SK-N-SH (cell line): ENCODE measurements around the gene MEG3.

Source experiments
- CTCF ChIP-seq: fragments of 200-600 bp; sonication (generic); IDR thresholded peaks from 2 replicates; pipeline ENCODE4 v1.6.1; 2017; ENCODE audit warnings: antibody characterized with exemption, mild to moderate bottlenecking, moderate library complexity
- EP300 ChIP-seq, 2 experiments: IDR thresholded peaks; 2 replicates each; pipeline versions ENCODE4 v1.4.0 to v1.6.1; 2012; ENCODE audit warnings: borderline replicate concordance in 1 of 2, low read depth in 1 of 2, low read length in 1 of 2
- FOXJ3 ChIP-seq: sonication (generic); formaldehyde crosslinking; IDR thresholded peaks from 2 replicates; pipeline ENCODE4 v1.5.1; 2020; ENCODE audit warnings: mild to moderate bottlenecking, missing genetic modification reagents
- GABPA ChIP-seq: IDR thresholded peaks from 2 replicates; pipeline ENCODE4 v1.4.0; 2012; ENCODE audit warnings: low read depth, mild to moderate bottlenecking
- NRF1 ChIP-seq: IDR thresholded peaks from 2 replicates; pipeline ENCODE4 v1.6.1; 2012; ENCODE audit warnings: low read depth, mild to moderate bottlenecking, low read length
- PBX3 ChIP-seq: IDR thresholded peaks from 2 replicates; pipeline ENCODE4; 2012
- POLR2AphosphoS5 ChIP-seq: IDR thresholded peaks from 2 replicates; pipeline ENCODE4 v1.6.1; 2012; ENCODE audit warnings: low read depth, low read length
- REST ChIP-seq: IDR thresholded peaks from 2 replicates; pipeline ENCODE4 v1.6.1; 2012; ENCODE audit warnings: mild to moderate bottlenecking, low read depth, low read length, moderate library complexity
- RFX5 ChIP-seq: IDR thresholded peaks from 2 replicates; pipeline ENCODE4 v1.6.1; 2012; ENCODE audit warnings: mild to moderate bottlenecking, improper control_type of control experiment, low read length

GRCh38 chr14:100778951-100779690 lies 46.8 kb upstream of the MEG3 start:
- TF ChIP-seq CTCF (no peak), FOXJ3 (CRISPR knock-in tag) (no peak), EP300 (IDR thresholded peaks at IDR 0.05; ENCODE audit: borderline replicate concordance in 1 of 2, low read depth in 1 of 2, low read length in 1 of 2) (no peak), POLR2AphosphoS5 (no peak), RFX5 (no peak), PBX3 (no peak), REST (no peak), GABPA (no peak), NRF1 (no peak)
